Right kidney (tissue), 1 donor: ENCODE measurements around the gene PSMD9.

Experiments
- DNase-seq: peaks from one replicate; pipeline ENCODE4 v3.0.0-alpha.2; 2016

Gene PSMD9

DNA sequence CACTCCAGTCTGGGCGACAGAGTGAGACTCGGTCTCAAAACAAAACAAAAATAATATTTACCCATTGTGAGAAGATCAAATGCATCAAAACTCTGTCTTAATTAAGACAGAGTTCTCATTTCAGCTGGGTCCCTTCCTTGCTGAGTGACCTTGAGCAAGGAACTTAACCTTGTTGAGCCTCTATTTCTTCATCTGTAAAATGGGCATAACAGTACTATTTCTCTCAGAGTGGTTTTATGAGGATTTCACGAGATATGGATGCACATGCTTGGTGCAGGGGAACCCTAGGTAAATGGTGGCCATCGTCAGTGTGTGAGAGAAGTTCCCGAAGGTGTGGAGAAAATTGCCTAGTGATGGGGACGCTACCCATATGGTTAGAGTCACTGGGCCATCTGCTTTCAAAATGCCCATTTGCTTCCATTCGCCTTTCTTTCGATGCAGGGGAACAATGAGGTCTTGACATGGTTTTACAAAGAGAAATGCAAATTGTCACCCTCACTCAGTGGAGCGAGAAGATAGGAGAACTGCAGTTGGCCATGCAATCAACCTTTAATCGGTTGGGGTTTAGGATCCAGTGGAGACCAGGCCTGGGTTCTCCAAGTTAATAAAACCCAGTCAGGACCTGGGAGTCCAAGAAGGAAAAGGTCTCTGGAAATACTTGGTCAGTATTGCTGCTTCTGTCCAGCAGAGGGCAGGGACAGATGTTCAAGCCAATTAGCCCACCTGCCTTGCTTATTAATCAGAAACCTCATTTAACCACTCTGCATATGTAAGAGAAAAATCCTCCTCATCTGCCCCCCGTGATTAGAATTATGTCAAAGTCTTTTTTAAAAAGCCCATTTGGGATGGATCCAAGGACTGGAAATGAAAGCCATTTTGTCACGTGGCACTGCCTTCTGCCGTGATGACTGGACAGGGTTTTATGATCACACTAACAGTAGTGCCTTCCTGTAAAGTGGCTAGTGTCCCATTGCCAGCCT, 67.0 kb downstream of the PSMD9 start:
- no peak for DNase-seq

DNA sequence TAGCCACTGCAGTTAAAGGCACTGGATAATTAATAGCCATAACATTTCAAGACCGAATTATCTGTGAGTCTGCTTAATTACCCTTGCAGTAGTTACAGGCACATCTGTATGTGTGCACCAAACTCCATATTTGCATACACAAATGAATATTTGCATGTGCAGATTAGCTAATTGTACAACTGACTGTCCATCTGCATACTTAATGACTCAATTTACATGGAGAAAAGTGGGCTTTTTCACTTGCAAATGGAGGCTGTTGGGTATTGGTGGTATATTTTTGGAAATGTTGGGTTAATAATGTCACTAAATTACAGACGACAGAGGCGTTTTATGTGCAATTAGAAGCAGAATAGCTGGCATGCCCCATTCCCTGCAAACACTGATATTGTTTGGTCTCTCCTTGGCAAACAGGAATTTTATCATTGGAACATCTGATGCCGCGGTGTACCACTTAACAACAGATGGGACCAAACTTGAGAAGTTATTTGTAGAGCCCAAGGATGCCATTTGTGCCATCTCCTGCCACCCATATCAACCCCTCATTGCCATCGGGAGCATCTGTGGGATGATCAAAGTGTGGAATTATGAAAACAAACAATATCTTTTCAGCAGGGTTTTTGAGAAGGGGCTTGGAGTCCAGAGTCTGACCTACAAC, 69.4 kb downstream of the PSMD9 start:
- no peak for DNase-seq

DNA sequence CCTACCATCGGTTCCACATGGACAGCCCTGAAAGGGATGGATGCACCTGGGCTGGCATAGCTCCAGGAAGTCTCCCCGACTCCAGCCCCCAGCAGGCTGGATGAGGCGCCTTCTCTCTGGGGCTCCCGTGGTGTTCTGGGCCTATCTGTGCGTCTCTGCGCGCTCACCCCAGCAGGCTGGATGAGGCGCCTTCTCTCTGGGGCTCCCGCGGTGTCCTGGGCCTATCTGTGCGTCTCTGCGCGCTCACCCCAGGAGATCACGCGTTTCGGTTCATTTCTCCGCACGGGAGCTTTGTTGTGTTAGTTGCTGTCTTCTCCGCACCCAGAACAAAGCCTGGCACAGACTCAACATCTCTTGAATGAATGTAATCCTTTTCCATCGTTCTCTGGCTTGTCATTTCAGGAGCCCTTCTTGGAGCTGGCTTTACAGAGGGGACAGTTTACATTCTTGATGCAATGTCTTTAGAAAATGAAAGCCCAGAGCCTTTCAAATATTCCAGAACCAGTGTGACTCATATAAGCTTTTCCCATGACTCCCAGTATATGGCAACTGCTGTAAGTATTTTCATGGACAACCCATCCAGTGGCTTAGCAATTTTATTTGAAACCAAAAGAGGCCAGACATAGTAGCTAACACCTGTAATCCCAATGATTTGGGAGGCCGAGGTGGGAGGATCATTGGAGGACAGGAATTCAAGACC, 70.1 kb downstream of the PSMD9 start:
- DNase-seq = peak; percentile 41

DNA sequence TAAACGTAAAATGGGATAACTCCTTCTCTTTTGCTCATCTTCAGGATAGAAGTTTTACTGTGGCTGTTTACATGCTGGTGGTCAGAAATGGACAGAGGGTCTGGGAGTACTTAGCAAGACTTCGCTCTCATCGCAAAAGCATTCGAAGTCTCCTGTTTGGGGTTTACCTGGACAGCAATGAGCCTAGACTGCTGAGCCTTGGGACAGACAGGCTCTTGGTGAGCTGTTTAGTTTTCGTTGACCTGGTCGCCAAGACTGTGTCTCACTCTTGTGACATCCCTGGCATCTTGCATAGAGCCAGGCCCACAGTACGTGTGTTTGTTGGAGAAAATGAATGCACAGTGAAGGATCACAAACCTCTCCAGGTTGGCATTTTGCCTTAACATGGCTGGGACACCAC, 72.0 kb downstream of the PSMD9 start:
- DNase-seq = no peak

DNA sequence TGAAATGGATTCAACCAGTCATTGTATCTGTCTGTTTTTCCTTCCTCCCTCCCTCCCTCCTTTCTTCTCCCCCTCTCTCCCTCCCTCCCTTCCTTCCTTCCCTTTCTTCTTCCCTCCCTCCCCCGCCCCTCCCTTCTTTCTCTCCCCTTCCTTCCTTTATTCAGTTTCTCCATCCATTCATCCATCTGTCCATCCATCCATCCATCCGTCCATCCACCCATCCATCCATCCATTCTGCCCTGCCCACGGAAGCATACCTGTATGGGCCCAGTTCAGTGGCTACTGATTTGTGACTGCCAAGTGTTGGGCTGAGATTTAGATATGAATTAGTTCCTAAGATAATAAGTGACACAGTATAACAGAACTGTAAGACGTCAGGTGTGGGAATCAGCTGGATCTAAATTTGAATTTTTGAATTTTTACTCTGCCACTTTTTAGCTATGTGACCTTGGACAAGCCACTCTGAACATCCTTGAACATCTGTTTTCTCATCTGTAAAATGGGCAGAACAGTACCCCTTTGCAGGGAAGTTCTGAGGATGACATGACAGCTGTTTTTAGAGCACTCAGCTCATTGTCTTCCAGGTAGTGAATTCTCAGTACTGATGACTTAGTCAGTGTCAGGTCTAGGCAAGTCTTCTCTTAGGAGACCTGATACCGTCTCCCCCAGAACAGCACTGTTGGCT, 72.7 kb downstream of the PSMD9 start:
- DNase-seq = no peak

DNA sequence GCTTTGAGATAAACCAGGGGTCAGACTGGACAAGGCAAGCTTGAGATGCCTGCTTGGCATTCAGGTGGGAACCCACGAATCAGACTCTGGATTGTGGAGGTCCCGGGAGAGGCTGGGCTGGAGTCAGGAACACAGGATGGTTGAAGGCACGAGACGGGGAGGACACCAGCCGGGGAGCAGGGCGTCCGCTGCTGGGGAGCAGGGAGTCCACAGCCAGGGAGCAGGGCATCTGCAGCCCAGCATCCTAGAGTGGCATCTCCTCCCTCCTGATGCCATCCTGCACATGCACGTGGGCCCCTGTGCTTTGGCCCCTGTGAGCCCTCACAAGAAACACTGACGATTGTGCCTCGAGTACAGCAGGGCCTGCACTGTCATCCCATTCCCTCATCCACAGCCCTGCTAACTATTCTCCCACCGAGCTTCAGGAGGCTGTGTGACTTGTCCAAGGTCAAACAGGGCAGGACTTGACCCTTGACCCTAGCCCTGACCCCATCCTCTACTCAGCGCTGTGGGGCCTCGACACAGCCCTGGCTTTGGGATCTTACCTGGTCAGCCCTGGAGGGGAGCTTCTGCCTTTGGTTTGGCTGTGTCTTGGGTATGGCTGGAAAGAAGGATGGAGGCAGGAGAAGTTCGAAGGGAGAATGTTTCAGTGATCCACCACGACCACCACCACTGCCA, 74.9 kb downstream of the PSMD9 start:
- no peak for DNase-seq

DNA sequence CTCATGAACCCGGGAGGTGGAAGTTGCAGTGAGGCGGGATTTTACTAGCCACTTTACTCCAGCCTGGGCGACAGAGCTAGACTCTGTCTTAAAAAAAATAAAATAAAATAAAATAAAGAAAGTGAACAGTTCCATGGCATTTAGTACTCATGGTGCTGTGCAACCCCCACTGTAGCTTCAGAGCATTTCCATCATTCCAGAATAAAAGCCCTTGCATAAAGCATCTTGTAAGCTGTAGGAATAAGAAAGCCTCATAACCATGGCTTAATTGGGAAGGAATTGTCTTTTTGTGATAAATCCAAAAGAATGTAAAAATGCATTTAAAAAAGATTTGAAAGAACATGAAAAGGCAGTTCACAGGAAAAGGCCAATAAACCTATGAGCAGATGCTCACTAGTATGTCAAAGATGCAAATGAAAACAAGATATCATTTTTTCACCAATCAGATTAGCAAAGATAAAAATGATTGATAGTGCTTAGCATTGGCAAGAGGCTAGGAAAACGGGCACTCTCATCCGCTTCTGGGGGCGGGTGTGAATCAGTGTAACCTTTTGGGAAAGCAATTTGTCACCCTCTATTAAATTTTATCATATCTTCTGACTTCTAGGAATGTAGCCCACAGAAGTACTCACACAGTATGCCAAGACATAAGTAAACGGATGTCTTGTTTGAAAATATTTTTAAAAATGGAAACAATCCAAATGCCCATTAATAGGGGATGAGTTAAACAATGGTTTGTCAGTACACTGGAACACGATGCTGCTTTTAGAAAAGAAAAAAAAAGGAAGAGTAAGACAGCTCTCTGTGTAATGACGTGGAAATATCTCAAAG, 76.4 kb downstream of the PSMD9 start:
- no peak for DNase-seq

DNA sequence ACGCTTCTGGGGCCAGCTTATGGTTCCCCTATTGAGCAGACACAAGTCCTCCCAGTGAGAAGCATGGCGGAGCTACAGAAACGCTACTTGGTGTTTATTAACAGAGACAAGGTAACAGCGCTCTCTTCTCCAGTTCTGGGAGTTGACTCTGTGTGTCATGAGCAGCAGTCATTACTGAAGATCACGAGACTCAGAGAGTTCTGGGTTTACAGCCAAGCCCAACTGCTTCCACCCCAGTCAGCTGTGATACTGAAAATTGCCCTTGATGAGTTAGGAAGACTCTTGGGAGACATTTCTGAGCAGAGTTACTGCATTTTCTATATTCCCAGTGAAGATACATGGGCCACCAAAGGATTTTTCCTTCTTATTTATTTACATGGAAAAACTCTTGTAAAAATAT, 78.4 kb downstream of the PSMD9 start:
- no peak for DNase-seq
